HepG2 (cell line): Measurements from ENCODE around the gene NME4. TPM values are rescaled to one million over a fixed set of nuclear protein-coding genes. Genes with fewer than 3 reads are reported as not detected.
A peak's percentile ranks its signal among the peaks of the same experiment; 100 is the strongest.

ENCODE experiments used
- ATF5 ChIP-seq: sonication (generic); formaldehyde crosslinking; IDR thresholded peaks from 2 replicates; pipeline ENCODE4 v1.4.0; 2020; ENCODE audit warnings: mild to moderate bottlenecking, low read depth, missing genetic modification reagents
- BCL6 ChIP-seq: IDR thresholded peaks from 2 replicates; pipeline ENCODE4 v1.6.1; 2016; ENCODE audit warnings: missing genetic modification reagents, missing compliant biosample characterization
- BORCS8-MEF2B ChIP-seq: sonication (generic); formaldehyde crosslinking; IDR thresholded peaks from 2 replicates; pipeline ENCODE4 v1.8.0; 2022; ENCODE audit warnings: mild to moderate bottlenecking, missing genetic modification reagents
- EHMT2 ChIP-seq: fragments of 200-600 bp; sonication (generic); IDR thresholded peaks from 2 replicates; pipeline ENCODE4 v1.7.0; 2017; ENCODE audit warnings: antibody characterized with exemption, low read depth, low read length, borderline replicate concordance
- HCFC1 ChIP-seq: fragments of 150-350 bp; IDR thresholded peaks from 2 replicates; pipeline ENCODE4 v1.6.1; 2014; ENCODE audit warnings: low read depth, low read length
- HNRNPH1 ChIP-seq: fragments of 200-400 bp; formaldehyde crosslinking; optimal IDR thresholded peaks from 2 replicates; pipeline ENCODE3; 2017; ENCODE audit warnings: mild to moderate bottlenecking, low read depth, low read length
- HNRNPUL1 ChIP-seq: fragments of 200-400 bp; formaldehyde crosslinking; IDR thresholded peaks from 2 replicates; pipeline ENCODE4 v1.6.1; 2017; ENCODE audit warnings: low read depth, mild to moderate bottlenecking, low read length, moderate library complexity
- JUN ChIP-seq: sonication (generic); formaldehyde crosslinking; IDR thresholded peaks from 2 replicates; pipeline ENCODE4 v1.4.0; 2020; ENCODE audit warnings: mild to moderate bottlenecking, missing genetic modification reagents
- MAFF ChIP-seq: IDR thresholded peaks from 2 replicates; pipeline ENCODE4 v1.6.1; 2011; ENCODE audit warnings: low read depth, low read length, improper control_type of control experiment
- MTA1 ChIP-seq: sonication (generic); formaldehyde crosslinking; IDR thresholded peaks from 2 replicates; pipeline ENCODE4 v1.4.0; 2020; ENCODE audit warnings: missing genetic modification reagents, mild to moderate bottlenecking, borderline replicate concordance
- RARA ChIP-seq: IDR thresholded peaks from 2 replicates; pipeline ENCODE4 v1.6.1; 2016; ENCODE audit warnings: missing genetic modification reagents, missing compliant biosample characterization
- SALL2 ChIP-seq: sonication (generic); formaldehyde crosslinking; IDR thresholded peaks from 2 replicates; pipeline ENCODE4 v1.8.1; 2023; ENCODE audit warnings: mild to moderate bottlenecking, missing genetic modification reagents, inconsistent platforms
- SMAD3 ChIP-seq: sonication (generic); formaldehyde crosslinking; IDR thresholded peaks from 2 replicates; pipeline ENCODE4 v1.4.0; 2020; ENCODE audit warnings: missing genetic modification reagents
- SMYD3 ChIP-seq: sonication (generic); formaldehyde crosslinking; IDR thresholded peaks from 2 replicates; pipeline ENCODE4 v1.8.1; 2023; ENCODE audit warnings: mild to moderate bottlenecking, missing genetic modification reagents
- SOX5 ChIP-seq: IDR thresholded peaks from 2 replicates; pipeline ENCODE4 v1.6.1; 2016; ENCODE audit warnings: borderline replicate concordance
- TEAD3 ChIP-seq: optimal IDR thresholded peaks from 2 replicates; pipeline ENCODE3; 2016; ENCODE audit warnings: borderline replicate concordance
- ZBTB7B ChIP-seq: sonication (generic); formaldehyde crosslinking; IDR thresholded peaks from 2 replicates; pipeline ENCODE4 v1.4.0; 2020; ENCODE audit warnings: missing genetic modification reagents
- ZNF12 ChIP-seq: sonication (generic); formaldehyde crosslinking; IDR thresholded peaks from 2 replicates; pipeline ENCODE4 v1.5.0; 2020; ENCODE audit warnings: missing genetic modification reagents
- ZNF326 ChIP-seq: sonication (generic); formaldehyde crosslinking; IDR thresholded peaks from 2 replicates; pipeline ENCODE4 v1.4.0; 2020; ENCODE audit warnings: missing genetic modification reagents, borderline replicate concordance
- ZNF367 ChIP-seq: sonication (generic); formaldehyde crosslinking; IDR thresholded peaks from 2 replicates; pipeline ENCODE4 v1.4.0; 2020; ENCODE audit warnings: missing genetic modification reagents, borderline replicate concordance
- ZNF468 ChIP-seq: sonication (generic); formaldehyde crosslinking; IDR thresholded peaks from 2 replicates; pipeline ENCODE4 v1.8.0; 2022; ENCODE audit warnings: mild to moderate bottlenecking, moderate library complexity, missing genetic modification reagents
- ZNF547 ChIP-seq: sonication (generic); formaldehyde crosslinking; IDR thresholded peaks from 2 replicates; pipeline ENCODE4 v1.5.1; 2020; ENCODE audit warnings: mild to moderate bottlenecking, missing genetic modification reagents
- ZNF550 ChIP-seq: sonication (generic); formaldehyde crosslinking; IDR thresholded peaks from 2 replicates; pipeline ENCODE4 v1.4.0; 2020; ENCODE audit warnings: mild to moderate bottlenecking, missing genetic modification reagents, borderline replicate concordance
- ZNF749 ChIP-seq: sonication (generic); formaldehyde crosslinking; IDR thresholded peaks from 2 replicates; pipeline ENCODE4 v1.8.0; 2022; ENCODE audit warnings: mild to moderate bottlenecking, missing genetic modification reagents, moderate library complexity, borderline replicate concordance
- ZNF75D ChIP-seq: sonication (generic); formaldehyde crosslinking; IDR thresholded peaks from 2 replicates; pipeline ENCODE4 v1.8.1; 2023; ENCODE audit warnings: missing genetic modification reagents, mild to moderate bottlenecking, borderline replicate concordance
- polyA plus RNA-seq, 8 experiments: library from polyadenylated mRNA; depleted of rRNA in 3 of 8; stranded (reverse) in 7 of 8; unstranded in 1 of 8; fragments of >200 nt; fragmentation: Illumina TruSeq in 4 of 8; extraction: Trizol in 4 of 8; gene quantifications; 2 replicates each; pipeline versions ENCODE4 v1.2.1 to v1.2.3, GENCODE V29; 2011 to 2016; ENCODE audit warnings: low read depth in 4 of 8, missing spikeins in 1 of 8, mixed read lengths in 1 of 8; ENCODE audit not compliant: insufficient read depth in 1 of 8
- total RNA-seq, 5 experiments: library from RNA; depleted of rRNA; stranded (reverse); fragments of >200 nt; fragmentation: Illumina TruSeq; extraction: Trizol; gene quantifications; 2 replicates each; pipeline ENCODE4 v1.2.3, GENCODE V29; 2016; ENCODE audit warnings: low read depth in 1 of 5
- TF ChIP-seq, protein P1 (sequence below): sonication (generic); formaldehyde crosslinking; IDR thresholded peaks from 2 replicates; pipeline ENCODE4 v1.4.0; 2020; ENCODE audit warnings: missing genetic modification reagents, mild to moderate bottlenecking, borderline replicate concordance
- TF ChIP-seq, protein P2 (sequence below): sonication (generic); formaldehyde crosslinking; IDR thresholded peaks from 2 replicates; pipeline ENCODE4 v1.5.0; 2020; ENCODE audit warnings: mild to moderate bottlenecking, missing genetic modification reagents
- TF ChIP-seq, protein P3 (sequence below): sonication (generic); formaldehyde crosslinking; IDR thresholded peaks from 2 replicates; pipeline ENCODE4 v1.8.1; 2022; ENCODE audit warnings: mild to moderate bottlenecking, missing genetic modification reagents

The NME4 gene
- total and polyA plus RNA-seq, 2 of the 13 experiments (the other 11 are each of a cell fraction or from before 2014, with no cell fraction given) = 121 to 263 TPM

- TF ChIP-seq, protein P1, sequence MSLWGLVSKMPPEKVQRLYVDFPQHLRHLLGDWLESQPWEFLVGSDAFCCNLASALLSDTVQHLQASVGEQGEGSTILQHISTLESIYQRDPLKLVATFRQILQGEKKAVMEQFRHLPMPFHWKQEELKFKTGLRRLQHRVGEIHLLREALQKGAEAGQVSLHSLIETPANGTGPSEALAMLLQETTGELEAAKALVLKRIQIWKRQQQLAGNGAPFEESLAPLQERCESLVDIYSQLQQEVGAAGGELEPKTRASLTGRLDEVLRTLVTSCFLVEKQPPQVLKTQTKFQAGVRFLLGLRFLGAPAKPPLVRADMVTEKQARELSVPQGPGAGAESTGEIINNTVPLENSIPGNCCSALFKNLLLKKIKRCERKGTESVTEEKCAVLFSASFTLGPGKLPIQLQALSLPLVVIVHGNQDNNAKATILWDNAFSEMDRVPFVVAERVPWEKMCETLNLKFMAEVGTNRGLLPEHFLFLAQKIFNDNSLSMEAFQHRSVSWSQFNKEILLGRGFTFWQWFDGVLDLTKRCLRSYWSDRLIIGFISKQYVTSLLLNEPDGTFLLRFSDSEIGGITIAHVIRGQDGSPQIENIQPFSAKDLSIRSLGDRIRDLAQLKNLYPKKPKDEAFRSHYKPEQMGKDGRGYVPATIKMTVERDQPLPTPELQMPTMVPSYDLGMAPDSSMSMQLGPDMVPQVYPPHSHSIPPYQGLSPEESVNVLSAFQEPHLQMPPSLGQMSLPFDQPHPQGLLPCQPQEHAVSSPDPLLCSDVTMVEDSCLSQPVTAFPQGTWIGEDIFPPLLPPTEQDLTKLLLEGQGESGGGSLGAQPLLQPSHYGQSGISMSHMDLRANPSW = no peak
- TF ChIP-seq, protein P2, sequence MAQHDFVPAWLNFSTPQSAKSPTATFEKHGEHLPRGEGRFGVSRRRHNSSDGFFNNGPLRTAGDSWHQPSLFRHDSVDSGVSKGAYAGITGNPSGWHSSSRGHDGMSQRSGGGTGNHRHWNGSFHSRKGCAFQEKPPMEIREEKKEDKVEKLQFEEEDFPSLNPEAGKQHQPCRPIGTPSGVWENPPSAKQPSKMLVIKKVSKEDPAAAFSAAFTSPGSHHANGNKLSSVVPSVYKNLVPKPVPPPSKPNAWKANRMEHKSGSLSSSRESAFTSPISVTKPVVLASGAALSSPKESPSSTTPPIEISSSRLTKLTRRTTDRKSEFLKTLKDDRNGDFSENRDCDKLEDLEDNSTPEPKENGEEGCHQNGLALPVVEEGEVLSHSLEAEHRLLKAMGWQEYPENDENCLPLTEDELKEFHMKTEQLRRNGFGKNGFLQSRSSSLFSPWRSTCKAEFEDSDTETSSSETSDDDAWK = no peak
- no peak for TF ChIP-seq SALL2 (CRISPR knock-in tag)
- no peak for TF ChIP-seq ZNF367 (CRISPR knock-in tag)
- no peak for TF ChIP-seq ZNF550
- TF ChIP-seq HNRNPH1 = no peak
- TF ChIP-seq HNRNPUL1 = no peak
- TF ChIP-seq TEAD3 (CRISPR knock-in tag) = peak; percentile 22
- no peak for TF ChIP-seq MAFF
- TF ChIP-seq, protein P3, sequence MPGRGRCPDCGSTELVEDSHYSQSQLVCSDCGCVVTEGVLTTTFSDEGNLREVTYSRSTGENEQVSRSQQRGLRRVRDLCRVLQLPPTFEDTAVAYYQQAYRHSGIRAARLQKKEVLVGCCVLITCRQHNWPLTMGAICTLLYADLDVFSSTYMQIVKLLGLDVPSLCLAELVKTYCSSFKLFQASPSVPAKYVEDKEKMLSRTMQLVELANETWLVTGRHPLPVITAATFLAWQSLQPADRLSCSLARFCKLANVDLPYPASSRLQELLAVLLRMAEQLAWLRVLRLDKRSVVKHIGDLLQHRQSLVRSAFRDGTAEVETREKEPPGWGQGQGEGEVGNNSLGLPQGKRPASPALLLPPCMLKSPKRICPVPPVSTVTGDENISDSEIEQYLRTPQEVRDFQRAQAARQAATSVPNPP = no peak
- no peak for TF ChIP-seq ZNF749 (CRISPR knock-in tag)
- TF ChIP-seq ZNF326 (CRISPR knock-in tag) = no peak
- no peak for TF ChIP-seq JUN (CRISPR knock-in tag)
- 0 out of 2 replicates have a peak, but pooled peaks have one; percentile 4 for TF ChIP-seq ZNF468
- TF ChIP-seq ZNF75D (CRISPR knock-in tag) = no peak
- TF ChIP-seq RARA (CRISPR knock-in tag) = no peak
- TF ChIP-seq ZNF547 (CRISPR knock-in tag) = no peak
- no peak for TF ChIP-seq SMYD3
- TF ChIP-seq SMAD3 (CRISPR knock-in tag) = no peak; the same call in 1 of the 2 replicates
- TF ChIP-seq BCL6 = no peak
- no peak for TF ChIP-seq BORCS8-MEF2B (CRISPR knock-in tag)
- no peak for TF ChIP-seq EHMT2
- TF ChIP-seq MTA1 (CRISPR knock-in tag) = no peak
- no peak for TF ChIP-seq ZNF12 (CRISPR knock-in tag)
- TF ChIP-seq HCFC1 = no peak
- no peak for TF ChIP-seq SOX5
- no peak for TF ChIP-seq ATF5 (CRISPR knock-in tag)
- peak; percentile 71; the same call in 1 of the 2 replicates for TF ChIP-seq ZBTB7B
Measured at GRCh38 chr16:396605-397004, 394 bp upstream of the NME4 start (continued).
